Measurements from ENCODE around the gene OTUD7B.
"Not testable (repeated sequence)": the region's sequence is repeated elsewhere in the genome, so short reads cannot be mapped to it uniquely, and the experiment has no call there.

The OTUD7B gene

DNA sequence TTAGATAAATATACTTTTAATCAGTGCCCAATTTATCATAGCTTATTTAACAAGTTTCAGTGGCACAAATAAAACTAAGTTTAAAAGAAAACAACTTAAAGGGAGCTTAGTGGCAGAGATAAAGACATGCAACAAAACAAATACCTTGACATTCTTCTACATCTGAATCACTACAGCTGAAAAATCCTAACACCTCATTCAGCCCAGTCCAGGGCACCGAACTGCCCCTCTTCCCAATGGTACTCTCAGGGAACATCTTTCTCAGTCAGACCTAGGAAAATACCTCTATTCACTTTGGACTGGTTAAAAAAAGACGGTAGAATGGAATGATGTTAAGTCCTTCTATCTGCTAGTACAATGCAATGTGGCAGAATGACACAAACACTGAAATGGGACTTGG is 8.3 kb downstream of the OTUD7B start:
- no peak for DNase-seq (ENCODE audit: low read depth)

DNA sequence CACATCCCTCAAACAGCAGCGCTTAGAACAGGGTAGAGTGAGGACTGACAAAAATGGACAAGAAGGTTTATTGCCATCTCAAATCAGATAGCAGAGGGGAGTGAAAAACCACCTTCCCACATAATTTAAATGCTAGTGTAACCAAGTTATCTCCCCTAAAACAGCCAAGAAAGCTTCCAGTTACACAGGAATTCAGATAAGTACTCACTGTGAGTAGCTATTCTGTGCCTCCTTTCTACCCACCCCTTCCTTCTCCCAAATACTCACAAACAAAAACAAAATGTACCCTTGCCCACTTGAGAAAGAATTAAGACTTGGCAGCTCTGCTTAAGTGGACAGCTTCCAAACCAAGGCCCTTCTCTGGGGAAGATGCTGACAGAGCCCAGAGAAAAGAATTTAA is 9.1 kb downstream of the OTUD7B start:
- DNase-seq (ENCODE audit: low read depth) = no peak

DNA sequence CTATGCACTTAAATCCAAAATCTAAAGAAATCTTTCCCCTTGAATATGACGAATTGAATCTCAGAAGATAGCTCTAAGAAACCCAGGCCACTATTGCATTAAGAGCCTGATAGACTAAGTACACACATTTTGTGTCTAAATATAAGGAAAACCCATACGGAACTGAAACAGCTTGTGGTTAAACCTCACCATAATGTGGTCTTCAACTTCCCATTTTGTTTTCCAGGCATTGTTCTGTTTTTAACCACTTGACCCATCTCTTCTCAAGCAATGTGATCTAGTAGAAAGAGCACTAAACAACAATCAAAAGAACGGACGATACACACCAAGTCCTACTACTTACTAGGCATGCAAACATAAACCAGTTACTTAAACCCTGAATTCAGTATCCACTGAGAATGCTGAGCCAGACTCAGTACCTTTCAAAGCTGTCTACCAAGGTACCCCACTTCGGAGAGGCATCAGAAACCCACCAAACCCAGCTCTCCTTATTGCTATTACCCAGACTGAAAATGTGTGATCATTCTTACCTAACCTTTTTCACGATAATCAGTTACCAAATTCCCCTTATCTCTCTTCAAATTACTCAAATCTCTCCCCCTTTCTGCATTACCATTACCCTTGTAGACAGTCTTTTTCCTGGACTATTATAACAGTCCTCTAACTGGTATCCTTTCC is 12.8 kb downstream of the OTUD7B start:
- no peak for DNase-seq (ENCODE audit: low read depth)

DNA sequence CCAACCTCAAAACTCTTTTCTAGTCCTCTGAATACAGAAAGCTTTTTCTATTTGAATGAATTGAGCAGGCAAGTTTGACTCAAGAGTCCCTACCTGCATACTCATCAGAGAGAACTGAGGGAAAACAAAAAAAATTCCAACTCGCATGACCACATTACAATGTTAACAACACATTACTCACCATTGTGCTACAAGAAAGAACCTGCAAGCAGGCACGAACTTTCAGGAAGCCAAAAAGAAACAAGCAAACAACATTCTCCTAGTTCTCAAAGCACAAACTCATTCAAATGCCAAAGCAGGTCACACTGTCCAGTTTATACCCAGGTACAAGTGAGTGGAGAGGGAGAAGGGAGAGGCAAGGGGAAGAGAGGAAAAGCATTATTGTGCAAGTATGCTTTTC is 14.6 kb downstream of the OTUD7B start:
- no peak for DNase-seq (ENCODE audit: low read depth)

DNA sequence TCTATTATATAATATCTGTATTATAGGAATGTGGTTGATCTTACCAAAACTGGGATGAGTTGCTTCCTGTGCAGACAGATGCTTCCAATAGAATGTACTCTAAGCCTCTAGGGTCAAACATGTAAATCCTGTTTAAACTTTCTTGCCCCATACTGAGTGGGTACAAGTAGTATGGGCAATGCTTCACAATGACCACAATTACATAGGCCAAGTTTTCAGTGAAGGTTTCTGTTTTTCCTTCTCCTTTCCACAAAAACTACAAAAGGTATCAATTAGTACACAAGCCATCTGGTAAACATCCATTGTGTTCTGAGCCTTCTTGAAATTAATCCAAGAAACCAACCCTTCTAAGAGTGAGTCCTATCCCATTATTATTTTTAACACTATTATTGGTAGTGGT is 16.8 kb downstream of the OTUD7B start:
- no peak for DNase-seq (ENCODE audit: low read depth)

DNA sequence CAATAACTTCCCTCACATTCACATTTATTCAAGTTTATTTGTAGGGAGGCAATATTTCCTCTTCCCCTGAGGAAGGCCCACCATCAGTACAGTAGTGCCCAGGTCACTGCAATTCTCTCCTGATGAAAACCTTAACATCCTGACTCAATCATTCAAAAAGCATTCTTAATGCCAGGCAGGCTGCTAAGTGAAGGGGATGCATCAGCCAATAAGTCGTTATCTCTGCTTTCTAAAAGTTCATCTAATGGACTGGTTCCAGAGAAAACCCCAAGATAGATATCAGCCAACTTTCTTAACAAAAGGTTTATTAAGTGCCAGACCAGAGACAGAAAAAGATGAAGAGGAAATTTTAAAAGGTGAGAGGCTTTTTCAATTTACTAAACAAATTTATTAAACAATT is 17.3 kb downstream of the OTUD7B start:
- DNase-seq (ENCODE audit: low read depth) = no peak

DNA sequence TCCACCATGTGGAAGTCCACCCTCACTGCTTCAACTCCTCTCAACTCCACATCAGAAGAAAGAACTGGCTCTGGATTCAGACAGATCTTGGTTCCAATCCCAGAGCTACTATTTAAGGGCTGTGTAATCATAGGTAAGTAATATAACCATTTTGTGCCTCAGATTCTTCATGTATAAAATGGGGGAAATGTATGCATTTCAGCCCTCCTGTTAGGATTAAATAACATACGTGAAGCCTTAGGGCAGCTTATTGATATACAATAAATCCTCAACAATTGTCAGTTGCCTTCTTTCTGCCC is 23.3 kb downstream of the OTUD7B start:
- DNase-seq (ENCODE audit: low read depth) = no peak

DNA sequence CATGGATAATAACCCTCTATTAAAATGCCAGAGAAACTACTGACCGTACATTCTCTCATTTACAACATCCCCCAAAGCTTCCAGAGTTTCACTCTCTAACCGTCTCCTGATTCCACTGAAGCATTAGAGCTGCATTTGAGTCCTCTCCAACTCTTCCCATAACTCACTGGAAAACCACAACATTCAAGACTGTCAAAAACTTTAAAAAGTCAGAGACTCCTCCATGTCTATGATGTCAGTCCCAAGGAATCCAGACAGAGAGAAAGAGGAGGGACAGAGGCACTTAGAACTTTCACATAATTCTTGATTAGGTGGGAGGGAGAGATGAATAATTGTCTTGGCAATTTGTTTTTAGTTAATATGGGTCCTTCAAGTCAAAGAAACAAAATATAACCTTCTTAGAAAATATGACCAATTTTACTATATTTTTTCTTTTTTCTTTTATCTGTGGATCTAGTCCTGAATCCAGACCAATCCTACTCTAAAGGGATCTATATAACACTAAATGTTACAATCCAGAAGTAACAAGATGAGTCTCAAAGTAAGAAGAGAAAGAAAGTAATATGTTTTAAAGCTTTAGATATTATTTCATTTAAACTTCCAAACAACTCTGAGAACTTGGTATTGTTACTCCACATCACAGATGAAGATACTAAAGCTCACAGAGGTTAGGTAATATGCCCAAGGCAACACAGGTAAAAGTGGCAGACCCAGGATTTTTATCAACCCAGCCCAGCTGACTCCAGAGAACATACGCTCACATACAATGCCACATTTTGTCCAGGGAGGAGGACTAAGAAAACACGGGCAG is 23.8 kb downstream of the OTUD7B start:
- DNase-seq (ENCODE audit: low read depth) = no peak

DNA sequence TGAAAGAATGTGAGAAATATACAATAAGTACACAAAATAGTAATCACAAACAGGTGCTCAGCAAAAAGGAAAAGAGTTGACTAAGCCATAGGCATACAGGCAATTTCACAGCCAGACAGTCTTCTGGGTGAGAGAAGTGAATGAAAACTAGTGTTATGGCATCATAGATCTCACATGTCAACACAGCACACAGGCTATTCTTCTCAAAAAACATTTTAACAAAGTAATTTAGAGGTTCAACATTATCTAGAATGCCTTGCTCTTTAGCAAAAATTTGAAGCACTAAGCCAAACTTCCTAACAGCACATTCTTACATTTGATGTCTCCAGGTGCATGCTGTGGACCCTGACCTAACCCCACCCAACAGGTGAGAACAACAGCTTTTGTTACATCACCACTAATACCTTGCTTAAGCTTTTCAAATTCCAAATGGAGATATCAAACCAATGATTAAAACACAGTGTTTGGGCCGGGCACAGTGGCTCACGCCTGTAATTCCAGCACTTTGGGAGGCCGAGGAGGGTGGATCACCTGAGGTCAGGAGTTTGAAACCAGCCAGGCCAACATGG is 30.5 kb downstream of the OTUD7B start:
- no peak for DNase-seq (ENCODE audit: low read depth)

DNA sequence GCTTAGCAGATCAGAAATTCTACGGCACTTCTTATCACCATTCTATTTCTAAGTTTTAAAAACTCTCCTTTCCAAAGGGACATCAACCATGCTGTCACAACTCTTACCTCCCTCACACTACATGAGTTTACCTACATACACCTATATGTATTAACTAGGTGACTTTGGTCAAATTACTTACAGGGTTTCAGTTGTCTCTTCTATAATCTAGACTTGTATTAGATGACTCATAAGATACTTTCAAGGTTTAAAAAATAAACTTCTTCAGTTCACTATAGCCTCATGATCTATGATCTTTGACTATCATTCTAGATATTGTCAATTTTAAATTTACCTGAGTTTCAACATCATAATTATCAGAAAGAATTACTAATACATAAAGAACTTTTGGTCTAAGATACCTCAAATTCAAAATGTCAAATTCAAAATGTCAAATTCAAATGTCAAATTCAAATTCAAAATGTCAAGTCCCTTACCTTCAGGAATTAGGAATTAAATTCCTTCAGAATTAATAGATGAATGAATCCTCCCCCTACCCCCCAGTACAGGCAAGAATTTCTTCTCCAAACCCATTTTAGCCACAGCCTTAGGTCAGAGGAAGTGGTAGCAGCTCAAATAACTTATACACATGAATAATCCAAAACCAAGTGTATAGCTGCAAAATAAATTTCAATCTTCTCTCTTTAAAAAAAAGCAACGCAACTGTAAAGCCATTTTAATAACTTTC is 31.1 kb downstream of the OTUD7B start:
- DNase-seq (ENCODE audit: low read depth) = no peak

DNA sequence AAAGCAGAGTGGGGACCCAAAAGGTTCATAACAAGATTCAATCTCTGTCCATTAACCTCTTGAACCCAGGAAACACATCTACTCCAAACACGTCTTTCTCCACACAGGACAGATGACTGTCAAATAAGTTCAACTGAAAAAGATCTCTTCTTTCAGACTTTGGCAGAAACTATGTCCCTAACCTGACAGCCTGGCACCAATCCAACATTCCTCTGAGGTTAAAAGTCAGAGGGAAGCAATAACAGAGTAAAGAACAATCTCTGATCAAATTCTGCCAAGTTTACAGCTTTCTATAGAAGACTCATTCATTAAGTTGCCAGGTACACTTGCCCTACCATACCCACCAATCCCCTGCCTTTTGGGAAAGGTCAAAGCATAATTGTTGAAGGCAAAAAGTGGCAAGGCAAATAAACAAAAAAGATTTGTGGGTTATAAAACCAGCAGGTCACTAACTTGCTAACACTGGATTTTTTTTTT is 31.9 kb downstream of the OTUD7B start:
- no peak for DNase-seq (ENCODE audit: low read depth)

DNA sequence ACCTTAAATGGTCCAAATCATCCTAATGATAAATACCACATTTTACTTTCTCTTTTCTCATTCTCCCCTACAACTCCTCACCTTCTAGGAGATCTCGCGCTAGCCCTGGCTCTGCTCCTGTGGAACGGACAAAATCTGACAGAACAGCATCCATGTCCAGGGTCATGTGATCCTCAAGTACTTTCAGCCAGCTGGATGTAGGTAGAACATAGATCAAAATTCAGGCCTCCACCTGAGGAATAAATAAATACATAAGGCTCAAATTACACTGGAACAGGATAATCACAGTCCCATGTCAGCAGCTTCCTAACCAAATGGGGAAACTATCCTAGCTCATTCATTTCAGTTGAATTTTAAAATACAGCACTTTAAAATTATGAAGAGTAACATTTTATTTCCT is 33.2 kb downstream of the OTUD7B start:
- DNase-seq (ENCODE audit: low read depth) = no peak

DNA sequence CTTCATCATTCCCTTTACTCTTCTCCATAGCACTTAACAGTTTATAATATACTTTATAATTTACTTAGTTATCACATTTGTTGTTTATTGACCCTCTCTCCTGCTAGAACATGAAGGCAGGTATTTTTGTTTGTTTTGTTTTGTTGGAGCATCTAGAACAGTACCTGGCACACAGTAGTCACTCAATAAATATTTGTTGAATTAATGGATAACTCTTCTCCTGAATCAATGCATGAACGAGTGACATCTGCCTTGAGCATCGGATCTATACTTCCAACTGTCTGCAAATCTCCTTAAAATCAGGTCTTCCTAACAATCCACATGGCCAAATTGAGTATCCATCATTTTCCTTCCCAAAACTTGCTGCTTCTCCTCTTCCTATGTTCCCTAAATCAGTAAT is 38.0 kb downstream of the OTUD7B start:
- no peak for DNase-seq (ENCODE audit: low read depth)

DNA sequence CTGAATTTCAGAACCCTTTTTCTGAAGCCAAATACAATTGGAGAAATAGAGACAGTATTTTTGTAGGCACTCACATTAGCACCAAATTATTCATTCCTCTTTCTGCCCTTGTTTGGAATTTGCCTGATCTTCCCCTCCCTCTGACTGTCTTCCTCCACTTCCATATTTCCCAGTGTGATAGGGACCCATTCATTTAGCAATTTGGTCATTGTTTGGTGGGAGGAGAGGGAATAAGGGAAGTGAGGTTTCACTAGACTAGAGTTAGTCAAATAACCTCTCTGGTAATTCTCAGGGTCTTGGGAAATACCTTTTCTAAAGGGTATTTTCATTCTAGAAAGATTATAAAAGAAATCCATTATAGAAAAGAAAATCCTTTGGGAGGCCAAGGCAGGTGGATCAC is 42.9 kb downstream of the OTUD7B start:
- DNase-seq (ENCODE audit: low read depth) = no peak

DNA sequence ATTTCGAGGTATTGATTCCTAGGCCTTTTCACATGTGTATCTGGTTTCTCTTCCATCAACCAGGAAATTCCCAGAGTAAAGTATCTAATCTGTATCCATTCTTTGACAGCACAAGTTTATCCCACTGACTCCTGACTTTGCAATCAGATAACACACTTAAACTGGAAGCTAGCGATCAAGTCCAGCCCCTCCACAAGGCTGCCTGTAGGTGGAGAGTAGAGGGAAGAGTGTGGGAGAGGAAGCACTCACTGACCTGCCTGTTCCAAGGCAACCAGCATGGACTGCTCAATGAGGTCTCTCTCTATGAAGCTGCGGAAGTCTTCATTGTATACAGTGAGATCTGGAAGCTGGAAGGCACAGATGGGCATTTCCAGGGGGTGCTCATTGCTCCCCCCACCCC is 43.5 kb downstream of the OTUD7B start:
- DNase-seq (ENCODE audit: low read depth) = no peak

DNA sequence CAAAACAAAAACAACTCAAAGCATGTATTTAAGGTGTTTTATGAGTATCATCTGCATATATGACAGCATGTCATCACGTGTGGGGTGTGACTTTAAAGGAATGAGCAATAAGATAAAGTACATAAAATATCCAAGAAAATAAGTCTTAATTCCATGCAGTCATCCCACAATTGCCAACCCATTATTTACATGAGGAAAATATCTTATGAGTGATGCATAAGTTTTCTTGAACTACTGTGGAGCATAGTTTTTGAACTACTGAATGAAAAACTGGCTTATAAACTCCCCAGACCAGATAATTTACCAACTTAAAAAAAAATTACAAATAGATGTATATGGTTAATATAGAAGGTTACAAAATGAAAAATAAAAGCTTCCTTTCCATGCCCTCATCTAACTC is 44.1 kb downstream of the OTUD7B start:
- DNase-seq (ENCODE audit: low read depth) = no peak

DNA sequence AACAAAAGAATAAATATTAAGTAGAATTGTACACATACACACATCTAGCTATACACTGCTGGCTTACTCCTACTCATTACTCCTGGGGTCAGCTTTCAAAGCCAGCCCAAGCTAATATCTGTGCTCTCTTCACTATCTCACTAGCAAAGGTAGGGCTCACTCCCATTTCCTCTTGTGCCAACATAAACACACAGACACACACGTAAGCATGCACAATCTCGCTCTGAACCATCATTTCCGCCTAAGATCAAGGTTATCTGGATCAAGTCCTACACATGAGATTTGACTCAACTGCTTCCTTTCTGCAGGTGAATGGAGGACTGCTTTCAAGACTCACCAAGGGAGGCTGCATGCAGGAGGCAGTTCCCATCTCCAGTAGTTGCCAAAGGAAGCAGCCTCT is 45.1 kb downstream of the OTUD7B start:
- no peak for DNase-seq (ENCODE audit: low read depth)

DNA sequence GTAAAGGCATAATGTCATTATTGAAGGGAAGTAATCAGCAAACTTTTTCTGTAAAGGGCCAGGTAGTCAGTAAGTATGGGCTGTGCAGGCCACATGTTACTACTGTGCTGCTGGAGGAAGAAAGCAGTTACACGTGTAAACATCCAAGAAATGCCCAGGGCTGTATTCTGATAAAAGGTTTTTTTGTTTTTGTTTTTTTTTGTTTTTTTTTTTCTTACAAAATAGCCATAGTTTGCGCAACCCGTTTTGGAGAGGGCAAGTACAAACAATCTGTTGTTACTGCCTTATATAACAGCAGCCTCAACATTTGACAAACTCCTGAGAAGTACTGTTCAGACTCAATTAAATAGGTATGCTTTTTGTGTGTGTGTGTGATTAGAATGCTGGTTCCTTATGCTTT is 47.2 kb downstream of the OTUD7B start:
- no peak for DNase-seq (ENCODE audit: low read depth)

DNA sequence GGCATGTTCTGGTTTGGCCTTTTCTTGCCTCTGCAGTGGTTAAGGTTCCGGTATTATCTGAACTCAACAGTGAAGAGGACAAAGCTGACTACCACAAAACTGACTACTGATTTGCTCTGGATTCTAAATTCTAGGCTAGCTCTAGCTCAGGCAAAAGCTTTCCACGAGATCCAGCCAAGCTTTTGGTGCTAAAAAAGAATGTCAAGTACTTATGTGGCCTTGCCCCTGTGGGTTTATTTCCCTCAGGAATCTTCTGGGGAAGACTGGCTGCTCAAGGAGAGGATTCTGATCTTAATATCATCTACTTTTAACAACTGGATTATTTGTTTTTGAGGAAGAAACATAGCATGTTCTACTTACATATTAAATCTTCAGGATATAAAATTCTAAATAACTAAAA is 47.8 kb downstream of the OTUD7B start:
- no peak for DNase-seq (ENCODE audit: low read depth)

DNA sequence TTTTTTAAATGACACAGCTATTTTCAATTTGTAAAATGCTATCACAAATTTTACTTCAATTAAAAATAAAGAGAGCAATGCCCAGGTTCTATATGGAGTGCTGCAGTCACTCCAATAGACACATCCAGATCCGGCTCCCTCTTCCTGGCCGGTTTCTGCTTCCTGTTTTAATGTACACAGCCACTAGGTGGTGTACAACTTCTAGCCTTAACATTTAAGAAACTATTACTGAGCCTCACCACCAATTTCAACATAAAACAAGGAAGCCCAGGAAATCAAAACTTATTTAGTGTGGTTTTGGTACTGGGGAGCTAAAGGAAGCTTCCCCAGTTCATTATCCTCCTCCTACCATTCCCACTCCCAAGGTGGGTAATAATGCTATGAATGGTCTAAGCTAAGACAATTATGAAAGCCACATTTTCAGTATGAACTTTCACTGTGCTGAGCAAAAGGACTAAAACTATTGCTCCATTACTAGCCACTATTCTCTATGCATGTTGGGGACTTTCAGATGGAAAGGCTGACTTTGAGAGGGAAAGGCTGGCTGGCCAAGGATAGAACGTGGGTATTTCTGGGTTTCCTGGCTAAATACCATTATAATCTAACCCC is 48.4 kb downstream of the OTUD7B start:
- DNase-seq (ENCODE audit: low read depth) = no peak

DNA sequence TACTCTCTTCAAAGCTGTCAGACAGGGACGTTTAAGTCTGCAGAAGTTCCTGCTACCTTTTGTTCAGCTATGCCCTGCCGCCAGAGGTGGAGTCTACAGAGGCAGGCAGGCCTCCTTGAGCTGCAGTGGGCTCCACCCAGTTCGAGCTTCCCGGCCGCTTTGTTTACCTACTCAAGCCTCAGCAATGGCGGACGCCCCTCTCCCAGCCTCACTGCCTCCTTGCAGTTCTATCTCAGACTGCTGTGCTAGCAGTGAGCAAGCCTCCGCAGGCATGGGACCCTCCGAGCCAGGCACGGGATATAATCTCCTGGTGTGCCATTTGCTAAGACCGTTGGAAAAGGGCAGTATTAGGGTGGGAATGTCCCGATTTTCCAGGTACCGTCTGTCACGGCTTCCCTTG is 53.0 kb downstream of the OTUD7B start:
- DNase-seq (ENCODE audit: low read depth) = not testable (repeated sequence)

DNA sequence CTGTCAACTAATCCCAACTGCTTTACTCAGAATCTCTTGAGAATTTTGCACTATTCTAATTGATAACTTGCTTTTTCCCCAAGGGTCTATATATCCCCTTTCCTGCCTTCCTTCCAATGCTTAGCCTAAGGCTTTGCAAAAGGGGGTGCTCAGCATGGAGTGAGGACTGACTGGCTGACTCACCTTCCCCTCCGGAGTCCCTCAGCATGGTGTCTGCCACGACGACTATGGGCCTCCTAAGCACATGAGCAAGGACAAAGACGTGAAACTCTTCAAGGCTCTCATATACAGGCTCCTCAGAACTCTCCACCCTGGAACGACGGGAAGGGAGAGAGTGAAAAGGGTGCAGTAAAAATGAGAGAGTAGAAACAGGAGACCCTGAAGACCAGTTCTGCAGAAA is 60.6 kb downstream of the OTUD7B start:
- no peak for DNase-seq (ENCODE audit: low read depth)

DNA sequence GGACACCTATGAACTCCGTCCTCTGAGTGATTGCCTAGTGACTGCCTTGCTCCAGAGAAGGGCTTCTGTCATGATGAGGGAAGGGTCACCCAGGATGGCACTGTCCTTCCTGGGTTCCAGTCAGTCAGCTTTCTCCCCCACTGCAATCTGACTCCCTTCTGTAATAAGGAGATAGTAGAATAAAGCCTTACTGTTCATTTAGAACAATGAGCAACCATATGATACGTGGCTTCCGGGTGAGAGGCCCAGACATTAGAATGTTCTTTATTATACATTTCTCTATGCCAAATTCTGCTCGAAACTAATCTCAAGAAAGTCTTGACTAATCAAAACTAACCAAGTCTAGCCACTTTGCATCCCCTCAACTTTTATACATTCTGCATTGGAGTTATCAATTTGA is 65.3 kb downstream of the OTUD7B start:
- no peak for DNase-seq (ENCODE audit: low read depth)

All from stimulated activated CD8-positive, alpha-beta memory T cell treated with anti-CD3 and anti-CD28 coated beads, Interleukin-12 subunit alpha, Interleukin-12 subunit beta, amount 100 ng/mL, for 4 hours (primary cell).